Heart left ventricle (tissue), 13 donors: ENCODE data around the gene SPATA2L.

ENCODE experiments used
- POLR2A ChIP-seq, 2 donors: fragments of 450-650 bp; IDR thresholded peaks; one replicate each; pipeline ENCODE4 v1.6.1; 2017; ENCODE audit warnings: antibody characterized with exemption in 2 of 2, mild to moderate bottlenecking in 2 of 2, moderate library complexity in 2 of 2
- TF ChIP-seq, protein P1 (sequence below), 12 donors: fragments of 200-600 bp; sonication (generic) in 4 of 12; IDR thresholded peaks; one replicate each; pipeline versions ENCODE4 v1.5.0 to v1.8.0; 2018 to 2022; ENCODE audit warnings: antibody characterized with exemption in 12 of 12, mild to moderate bottlenecking in 5 of 12
- donor health status: ischemic (EF 13 %, LVEDD 7.1; RV severe dilation, severe dysfunction).
- donor health status: DM: no; HTN: yes; CAD: no.
- donor health status: DM: no; HTN: no; CAD: no.
- donor health status: ischemic (EF 25% LVEDD 6.9; RV normal size, moderate dysfunction).
- donor health status: ischemic (EF 25% LVEDD 5.7; RV mildly dilated, moderate dysfunction).
- donor health status: ischemic (EF 35%, LVEDD 5.7; RV mildly dilated, moderate dysfunction).
- donor health status: nonischemic (EF 11% LVEDD 7.7; RV severe dilation, severe dysfunction).
- donor health status: DM: yes; HTN: yes; CAD: no.
- donor health status: PGD.
- donor health status: ischemic (EF 29% LVEDD 5.4; RV normal size, mild dysfunction).
- donor health status: nonischemic (EF 23%, LVEDD 6.1; RV moderate dilation, normal function).

GRCh38 chr16:89670496-89671431, 30.7 kb downstream of the SPATA2L start:
- TF ChIP-seq, protein P1, sequence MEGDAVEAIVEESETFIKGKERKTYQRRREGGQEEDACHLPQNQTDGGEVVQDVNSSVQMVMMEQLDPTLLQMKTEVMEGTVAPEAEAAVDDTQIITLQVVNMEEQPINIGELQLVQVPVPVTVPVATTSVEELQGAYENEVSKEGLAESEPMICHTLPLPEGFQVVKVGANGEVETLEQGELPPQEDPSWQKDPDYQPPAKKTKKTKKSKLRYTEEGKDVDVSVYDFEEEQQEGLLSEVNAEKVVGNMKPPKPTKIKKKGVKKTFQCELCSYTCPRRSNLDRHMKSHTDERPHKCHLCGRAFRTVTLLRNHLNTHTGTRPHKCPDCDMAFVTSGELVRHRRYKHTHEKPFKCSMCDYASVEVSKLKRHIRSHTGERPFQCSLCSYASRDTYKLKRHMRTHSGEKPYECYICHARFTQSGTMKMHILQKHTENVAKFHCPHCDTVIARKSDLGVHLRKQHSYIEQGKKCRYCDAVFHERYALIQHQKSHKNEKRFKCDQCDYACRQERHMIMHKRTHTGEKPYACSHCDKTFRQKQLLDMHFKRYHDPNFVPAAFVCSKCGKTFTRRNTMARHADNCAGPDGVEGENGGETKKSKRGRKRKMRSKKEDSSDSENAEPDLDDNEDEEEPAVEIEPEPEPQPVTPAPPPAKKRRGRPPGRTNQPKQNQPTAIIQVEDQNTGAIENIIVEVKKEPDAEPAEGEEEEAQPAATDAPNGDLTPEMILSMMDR (IDR thresholded peaks at IDR 0.05) = no peak
- no peak for TF ChIP-seq POLR2A (IDR thresholded peaks at IDR 0.05)
